Lower leg skin (tissue), 3 donors: ENCODE data around the gene SLC25A28.

Experiments
- CTCF ChIP-seq, 3 donors: fragments of 450-650 bp; IDR thresholded peaks; one replicate each; pipeline ENCODE4 v1.5.1; 2016; ENCODE audit warnings: antibody characterized with exemption in 3 of 3, mild to moderate bottlenecking in 3 of 3, moderate library complexity in 2 of 3
- POLR2A ChIP-seq, 2 donors: fragments of 450-650 bp; IDR thresholded peaks; one replicate each; pipeline ENCODE4 v1.6.1; 2016 to 2017; ENCODE audit warnings: antibody characterized with exemption in 2 of 2, mild to moderate bottlenecking in 1 of 2, moderate library complexity in 1 of 2

- TF ChIP-seq CTCF (IDR thresholded peaks at IDR 0.05) (no peak), POLR2A (IDR thresholded peaks at IDR 0.05) (no peak)
These were observed 15.4 kb downstream of the SLC25A28 start for GRCh38 chr10:99604862-99605261.
